Inflammatory macrophage treated with lipopolysaccharide for 4 hours (primary cell): Measurements from ENCODE around the gene REV3L.
"Not testable (repeated sequence)": the region's sequence is repeated elsewhere in the genome, so short reads cannot be mapped to it uniquely, and the experiment has no call there.

Experiments
- DNase-seq: peaks from one replicate; pipeline ENCODE4 v3.0.0-alpha.2; 2020

The REV3L gene

GRCh38 chr6:111357705-111358104 lies 125.3 kb downstream of the REV3L start:
- no peak for DNase-seq

DNA sequence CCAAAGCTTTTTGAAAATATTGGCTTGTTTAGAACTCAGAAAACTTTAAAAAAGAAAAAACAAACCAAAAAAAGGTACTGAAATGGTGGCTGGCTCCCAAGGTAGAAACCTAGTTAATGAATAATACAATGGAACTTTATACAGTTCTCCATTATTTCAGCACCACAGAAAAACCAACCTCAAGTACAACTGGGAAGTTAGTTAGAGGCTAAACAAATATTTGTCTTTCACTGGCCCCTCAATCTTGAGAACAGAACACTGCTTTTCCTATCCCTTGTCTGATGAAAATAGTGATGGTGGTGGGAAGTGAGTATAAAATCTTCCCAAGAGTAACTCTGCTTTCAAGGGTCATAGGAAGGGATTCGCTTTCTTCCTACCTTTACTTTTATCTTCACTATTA lies 126.5 kb downstream of the REV3L start:
- DNase-seq = no peak

- DNase-seq = peak; percentile 73
Measured at GRCh38 chr6:111354758-111355555, 128.1 kb downstream of the REV3L start.

DNA sequence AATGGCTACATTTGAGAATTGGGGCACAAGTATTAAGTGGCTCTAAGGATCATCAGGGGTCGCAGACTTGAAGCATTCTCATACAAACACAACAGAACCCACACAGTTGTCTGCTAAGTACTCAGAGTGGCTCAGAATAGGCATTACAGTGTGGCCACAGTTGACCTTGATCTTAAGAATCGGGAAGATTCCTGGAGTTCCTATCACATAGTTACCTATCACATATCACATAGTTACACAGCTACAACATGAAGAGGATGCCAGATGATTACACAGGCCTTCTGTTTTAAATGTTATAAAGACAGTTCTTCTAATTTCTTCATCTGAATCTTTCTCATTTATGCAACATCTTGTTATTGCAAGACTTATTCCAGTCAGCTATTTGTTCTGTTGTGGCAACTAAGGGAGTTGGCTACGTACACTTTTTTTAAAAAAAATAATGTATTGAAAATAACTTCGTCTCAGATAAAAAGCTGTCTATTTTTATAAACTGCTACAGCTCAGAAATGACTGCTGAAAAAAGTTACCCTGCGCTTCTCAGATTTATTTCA lies 129.0 kb downstream of the REV3L start:
- peak; percentile 73 for DNase-seq

GRCh38 chr6:111347589-111347988 lies 135.4 kb downstream of the REV3L start:
- no peak for DNase-seq

DNA sequence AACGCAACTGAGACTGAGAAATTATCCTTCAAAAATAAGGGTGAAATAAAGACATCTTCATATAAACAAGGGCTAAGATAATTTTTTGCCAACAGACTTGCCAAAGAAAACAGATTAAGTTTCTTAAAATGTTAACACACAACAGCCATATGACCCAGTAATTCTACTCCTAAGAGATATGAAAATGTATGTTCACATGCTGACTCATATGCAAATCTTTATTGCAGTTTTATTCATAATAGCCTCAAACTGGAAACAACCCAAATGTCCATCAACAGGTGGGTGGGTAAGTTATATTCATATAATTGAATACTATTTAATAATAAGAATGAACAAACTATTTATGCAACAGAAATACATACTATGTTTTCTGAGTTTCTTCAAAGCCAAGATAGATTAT lies 140.1 kb downstream of the REV3L start:
- peak; percentile 19 for DNase-seq

GRCh38 chr6:111339294-111339693 lies 143.7 kb downstream of the REV3L start:
- DNase-seq = no peak

- DNase-seq = no peak
Measured at GRCh38 chr6:111338843-111339242, 144.2 kb downstream of the REV3L start.

DNA sequence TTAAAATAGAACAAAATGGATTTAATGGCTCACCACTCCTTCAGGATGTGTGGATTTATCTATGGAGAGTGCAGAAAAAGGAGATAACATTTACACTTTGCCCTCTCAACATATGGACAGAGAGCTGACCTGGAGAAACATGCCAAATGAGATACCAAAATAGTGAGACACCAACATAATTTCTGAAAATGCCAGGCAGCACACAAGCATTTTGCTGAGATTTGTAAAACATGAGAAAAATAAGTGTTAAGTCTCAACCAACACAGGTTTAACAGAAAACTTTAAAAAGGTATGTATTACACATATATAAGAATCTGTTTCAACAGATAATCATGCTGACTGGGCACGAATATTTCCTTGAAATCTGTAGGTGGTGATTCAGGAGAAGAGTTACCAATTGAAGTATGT lies 145.2 kb downstream of the REV3L start:
- DNase-seq = no peak

- no peak for DNase-seq
Measured at GRCh38 chr6:111329882-111330633, 153.0 kb downstream of the REV3L start.

- DNase-seq = no peak
Measured at GRCh38 chr6:111326563-111326962, 156.5 kb downstream of the REV3L start.

DNA sequence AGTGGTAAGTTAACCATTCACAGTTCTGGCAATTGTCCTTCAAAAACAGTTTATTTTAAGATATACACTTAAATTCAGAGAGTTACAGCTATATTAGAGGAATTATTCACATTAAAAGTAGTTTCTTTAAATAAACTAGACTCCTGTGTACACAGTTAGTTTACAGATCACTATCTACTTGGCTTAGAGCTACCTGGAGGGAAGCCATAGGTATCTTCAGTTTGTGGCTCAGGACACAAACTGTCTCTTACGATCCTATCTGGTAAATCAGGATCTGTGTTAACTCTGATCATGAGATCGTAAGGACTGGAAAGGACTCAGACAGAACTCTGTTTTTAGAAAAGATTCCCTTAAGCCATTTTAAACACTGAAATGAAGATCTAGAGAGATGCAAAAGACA lies 160.9 kb downstream of the REV3L start:
- no peak for DNase-seq

DNA sequence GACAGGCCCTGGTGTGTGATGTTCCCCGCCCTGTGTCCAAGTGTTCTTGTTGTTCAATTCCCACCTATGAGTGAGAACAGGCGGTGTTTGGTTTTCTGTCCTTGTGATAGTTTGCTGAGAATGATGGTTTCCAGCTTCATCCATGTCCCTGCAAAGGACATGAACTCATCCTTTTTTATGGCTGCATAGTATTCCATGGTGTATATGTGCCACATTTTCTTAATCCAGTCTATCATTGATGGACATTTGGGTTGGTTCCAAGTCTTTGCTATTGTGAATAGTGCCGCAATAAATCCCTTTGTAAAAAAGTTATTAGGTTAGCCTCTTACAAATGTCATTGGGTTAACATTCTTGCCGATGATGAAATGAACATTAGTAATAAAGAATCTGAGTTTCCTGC lies 175.1 kb downstream of the REV3L start:
- DNase-seq = not testable (repeated sequence)

DNA sequence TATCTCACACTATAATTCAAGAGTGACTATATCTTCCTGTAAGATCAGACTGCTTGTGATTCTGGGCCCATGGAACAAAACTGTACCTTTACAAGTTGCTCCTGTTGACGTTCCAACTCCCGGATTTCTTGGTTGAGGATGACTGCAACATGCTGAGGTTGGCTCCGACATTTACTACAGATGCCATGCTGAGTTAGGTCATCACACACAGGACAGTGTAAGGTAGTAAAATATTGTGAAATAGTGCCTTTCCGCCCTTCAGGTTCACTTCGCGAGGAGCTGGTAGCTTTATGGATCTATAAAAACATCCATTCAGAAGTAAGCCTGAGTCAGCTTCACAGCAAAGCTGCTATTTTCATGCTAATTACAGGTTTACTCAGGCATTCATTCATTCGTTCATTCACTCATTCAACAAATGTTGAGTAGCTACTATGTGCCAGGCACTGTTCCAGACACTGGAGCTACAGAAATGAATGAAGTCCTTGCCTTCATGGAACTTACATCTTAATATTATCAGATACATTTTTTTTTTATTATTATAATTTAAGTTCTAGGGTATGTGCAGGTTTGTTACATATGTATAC lies 175.7 kb downstream of the REV3L start:
- DNase-seq = no peak

GRCh38 chr6:111306104-111306888 lies 176.7 kb downstream of the REV3L start:
- DNase-seq = no peak

DNA sequence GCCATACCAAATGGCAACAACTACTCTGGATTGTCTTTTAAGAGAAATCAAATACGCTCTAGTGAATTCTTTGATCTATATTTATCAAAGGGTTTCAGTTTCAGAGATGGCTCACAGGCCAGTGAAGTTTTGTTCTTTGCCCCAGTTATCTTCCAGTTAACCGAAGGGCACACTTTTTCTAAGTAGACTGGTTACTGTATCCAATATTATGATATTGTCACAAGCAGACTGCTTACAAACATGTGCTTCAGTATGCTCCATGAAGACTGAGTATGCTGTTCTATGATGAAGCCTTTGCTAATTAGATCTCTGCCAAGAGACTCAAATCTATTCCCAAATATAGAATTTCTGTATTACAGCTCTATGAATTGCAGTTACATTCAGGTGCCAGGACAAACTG lies 181.1 kb downstream of the REV3L start:
- DNase-seq = no peak

DNA sequence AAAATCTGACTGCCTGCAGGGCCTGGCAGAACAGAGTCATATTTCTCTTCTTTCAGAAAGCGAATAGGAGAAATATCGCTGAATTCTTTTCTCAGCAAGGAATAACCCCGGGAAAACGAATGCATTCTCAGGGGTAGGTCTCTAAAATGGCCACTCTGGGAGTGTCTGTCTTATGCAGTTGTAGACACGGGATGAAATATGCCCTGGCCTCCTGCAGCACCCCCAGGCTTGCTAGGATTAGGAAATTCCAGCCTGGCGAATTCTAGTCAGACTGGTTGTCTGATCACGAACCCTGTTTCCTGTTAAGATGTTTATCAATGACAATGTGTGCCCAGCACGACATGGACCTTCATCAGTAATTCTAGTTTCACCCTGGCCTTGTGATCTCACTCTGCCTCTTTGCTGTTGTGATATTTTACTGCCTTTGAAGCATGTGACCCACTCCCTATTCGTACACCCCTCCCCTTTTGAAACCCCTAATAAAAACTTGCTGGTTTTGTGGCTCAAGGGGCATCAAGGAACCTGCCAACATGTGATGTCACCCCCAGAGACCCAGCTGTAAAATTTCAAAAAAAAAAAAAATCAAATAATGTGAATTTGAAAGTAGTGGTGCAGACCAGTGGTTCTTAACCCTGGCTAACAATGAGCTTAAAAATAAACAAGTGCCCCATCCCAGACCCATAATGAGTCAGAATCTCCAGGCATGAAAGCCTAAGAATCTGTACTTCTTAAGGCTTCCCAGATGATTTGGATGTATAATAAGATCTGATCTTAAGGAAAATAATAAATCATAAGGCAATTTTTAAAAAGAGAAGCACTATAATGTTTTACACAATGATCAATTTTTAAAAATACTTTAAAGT lies 181.8 kb downstream of the REV3L start:
- not testable (repeated sequence) for DNase-seq

DNA sequence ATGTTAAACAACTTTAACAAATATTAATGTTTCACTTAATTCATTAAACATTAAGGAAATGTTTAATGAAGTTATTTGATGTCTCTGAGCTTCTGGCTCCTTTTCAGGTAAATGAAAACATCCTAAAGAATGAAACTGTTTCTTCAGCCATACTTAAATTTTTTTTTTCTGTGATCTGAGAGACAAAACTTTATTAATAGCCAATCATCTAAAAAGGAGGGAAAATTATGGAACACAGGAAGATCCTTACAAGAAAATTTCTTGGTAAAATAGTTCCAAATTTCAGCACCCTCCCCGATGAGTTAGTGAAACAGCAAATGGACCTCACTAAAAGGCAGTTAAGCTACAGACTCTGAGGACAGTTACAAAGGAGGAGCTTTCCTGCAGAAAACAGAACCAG lies 185.2 kb downstream of the REV3L start:
- DNase-seq = no peak

- DNase-seq = no peak
Measured at GRCh38 chr6:111294374-111294967, 188.5 kb downstream of the REV3L start.

DNA sequence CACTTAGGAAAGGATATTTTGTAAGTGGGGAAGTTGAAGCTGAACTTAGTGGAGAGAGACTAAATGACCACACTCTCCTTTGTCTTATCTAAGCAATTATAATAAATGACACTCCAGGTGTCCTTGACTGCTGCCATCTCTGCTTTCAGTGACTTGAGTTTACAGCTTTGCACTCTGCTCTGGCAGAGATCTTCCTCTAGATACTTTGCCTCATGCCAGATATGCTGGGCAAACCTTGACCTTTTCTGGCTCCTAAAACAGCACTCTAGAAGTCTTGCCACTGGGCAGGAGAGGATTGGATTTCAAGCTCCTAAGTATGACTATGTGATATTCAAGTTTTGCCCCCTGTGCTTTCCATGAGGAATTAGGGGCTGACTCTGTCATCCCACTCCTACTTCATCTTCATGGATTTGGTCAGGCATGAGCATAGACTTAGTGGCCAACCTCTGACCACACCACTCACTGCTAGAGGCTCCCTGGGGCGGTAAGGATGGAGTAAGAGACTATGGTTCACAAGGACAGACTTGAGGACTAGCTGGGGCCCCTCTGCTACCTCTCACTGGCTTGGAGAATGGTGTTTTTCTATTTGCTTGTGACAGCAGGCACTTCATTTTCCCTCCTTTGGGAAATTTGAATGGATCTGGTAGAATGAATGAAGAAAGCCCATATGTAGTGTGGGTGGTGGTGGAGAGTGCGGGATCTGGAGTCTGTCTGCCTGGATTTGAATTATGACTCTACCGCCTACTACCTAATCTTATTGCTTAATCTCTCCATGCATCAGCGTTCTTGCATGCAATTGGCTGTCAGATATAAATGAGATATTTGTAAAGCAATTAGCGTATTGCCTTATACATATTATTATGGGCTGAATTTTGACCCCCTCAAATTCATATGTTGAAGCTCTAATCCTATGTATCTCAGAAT lies 191.4 kb downstream of the REV3L start:
- DNase-seq = peak; percentile 57
